Type B pancreatic cell (in vitro differentiated cells): Measurements from ENCODE around the gene HPS6. TPM values are rescaled to one million over a fixed set of nuclear protein-coding genes. Genes with fewer than 3 reads are reported as not detected.
A peak's percentile ranks its signal among the peaks of the same experiment; 100 is the strongest.
"Not testable (repeated sequence)": the region's sequence is repeated elsewhere in the genome, so short reads cannot be mapped to it uniquely, and the experiment has no call there.

Source experiments
- DNase-seq: peaks from one replicate; pipeline ENCODE4 v3.0.0; 2021; ENCODE audit warnings: mixed read lengths; ENCODE audit not compliant: unreplicated experiment; ENCODE audit errors: extremely low spot score
- H3K27ac Mint-ChIP-seq: 2 replicates; pipeline ENCODE4 v1.8.0; 2021; ENCODE audit warnings: mild to moderate bottlenecking, mixed read lengths
- H3K27me3 Mint-ChIP-seq: 2 replicates; pipeline ENCODE4 v1.8.0; 2021; ENCODE audit warnings: mixed read lengths
- H3K36me3 Mint-ChIP-seq: 2 replicates; pipeline ENCODE4 v1.8.0; 2021; ENCODE audit warnings: mixed read lengths
- H3K4me1 Mint-ChIP-seq: one replicate; pipeline ENCODE4 v1.8.0; 2021; ENCODE audit warnings: mixed read lengths; ENCODE audit not compliant: unreplicated experiment
- H3K4me3 Mint-ChIP-seq: 2 replicates; pipeline ENCODE4 v1.8.0; 2021; ENCODE audit warnings: mild to moderate bottlenecking, mixed read lengths
- H3K9me3 Mint-ChIP-seq: 2 replicates; pipeline ENCODE4 v1.8.0; 2021; ENCODE audit warnings: mixed read lengths
- CTCF ChIP-seq: fragments of 200-600 bp; sonication (generic); conservative IDR thresholded peaks from 2 replicates; pipeline ENCODE4 v1.5.0; 2021; ENCODE audit warnings: antibody characterized with exemption, mild to moderate bottlenecking
- total RNA-seq: library from RNA; stranded (reverse); gene quantifications from 2 replicates; pipeline ENCODE4 v1.2.1, GENCODE V29; 2021; ENCODE audit warnings: low replicate concordance

Gene HPS6
- total RNA-seq, 1 donor from 2014 or later, result 19.1 TPM

- peaks cover 3% of the 10 kb centered on the region for H3K36me3 Mint-ChIP-seq
- H3K27me3 Mint-ChIP-seq, result no peaks in the 10 kb centered on the region
- peaks cover 11% of the 10 kb centered on the region for H3K4me1 Mint-ChIP-seq
- no peak for TF ChIP-seq CTCF
- no peak for DNase-seq
- no peak overlapping the region for H3K27ac Mint-ChIP-seq
- H3K9me3 Mint-ChIP-seq, result no peaks in the 10 kb centered on the region
- no peak overlapping the region for H3K4me3 Mint-ChIP-seq
Measured at GRCh38 chr10:102046095-102046494, 19.1 kb upstream of the HPS6 start.

- Mint-ChIP-seq H3K27ac (peak overlapping the region; percentile 90), H3K4me1 (peaks cover 18% of the 10 kb centered on the region), H3K4me3 (peak overlapping the region; percentile 96)
- not testable (repeated sequence) for H3K36me3 Mint-ChIP-seq, H3K27me3 Mint-ChIP-seq, DNase-seq, H3K9me3 Mint-ChIP-seq
Measured at GRCh38 chr10:102054881-102055646, 10.1 kb upstream of the HPS6 start.

GRCh38 chr10:102055647-102056419 lies 9.3 kb upstream of the HPS6 start, which contains the start of gene ARMH3:
ARMH3 (minus strand) TSS chr10:102056173; CDS start chr10:102040114, 16,059 bp downstream.
- TF ChIP-seq CTCF, result no peak
- H3K4me3 Mint-ChIP-seq, result peak within 1 kb of the TSS; percentile 96
- DNase-seq, result peak; percentile 92
- H3K27ac Mint-ChIP-seq, result peak within 1 kb of the TSS; percentile 90
- peaks cover 18% of the 10 kb centered on the region for H3K4me1 Mint-ChIP-seq
- H3K9me3 Mint-ChIP-seq, result no peaks in the 10 kb centered on the region
- no peaks in the 10 kb centered on the region for H3K27me3 Mint-ChIP-seq
- H3K36me3 Mint-ChIP-seq, result no peaks in the 10 kb centered on the region

GRCh38 chr10:102059987-102060386 lies 5.2 kb upstream of the HPS6 start:
- no peak overlapping the region for H3K4me3 Mint-ChIP-seq
- no peaks in the 10 kb centered on the region for H3K36me3 Mint-ChIP-seq
- no peak for TF ChIP-seq CTCF
- H3K27me3 Mint-ChIP-seq, result peaks cover 17% of the 10 kb centered on the region
- H3K9me3 Mint-ChIP-seq, result no peaks in the 10 kb centered on the region
- H3K4me1 Mint-ChIP-seq, result peaks cover 5% of the 10 kb centered on the region
- no peak for DNase-seq
- no peak overlapping the region for H3K27ac Mint-ChIP-seq

DNA sequence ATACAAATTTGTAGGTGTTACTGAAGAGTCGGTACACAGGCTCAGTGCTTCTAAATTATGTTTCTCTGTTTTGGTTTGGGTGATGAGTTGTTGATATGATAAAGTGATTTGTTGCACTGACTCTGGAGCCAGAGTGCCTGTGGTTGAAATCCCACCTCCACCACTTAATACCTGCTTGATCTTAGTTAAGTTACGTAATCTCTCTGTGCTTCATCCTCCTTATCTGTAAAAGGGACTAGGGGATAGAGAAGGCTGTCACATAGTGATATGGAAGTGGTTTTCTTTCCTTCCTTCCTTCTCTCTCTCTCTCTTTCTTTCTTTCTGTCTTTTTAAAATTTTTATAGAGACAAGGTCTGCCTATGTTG lies 664 bp upstream of the HPS6 start:
- Mint-ChIP-seq H3K9me3 (no peaks in the 10 kb centered on the region), H3K36me3 (no peaks in the 10 kb centered on the region), H3K4me3 (peak overlapping the region; percentile 84), H3K27ac (peak overlapping the region; percentile 80), H3K27me3 (peaks cover 17% of the 10 kb centered on the region), H3K4me1 (no peaks in the 10 kb centered on the region)
- no peak for DNase-seq
- no peak for TF ChIP-seq CTCF
